Right atrium auricular region (tissue), 2 donors: Measurements from ENCODE around the gene AFAP1. TPM values are rescaled to one million over a fixed set of nuclear protein-coding genes. Genes with fewer than 3 reads are reported as not detected.

ENCODE experiments used
- DNase-seq: peaks from one replicate; pipeline ENCODE4 v3.0.0-alpha.2; 2019; ENCODE audit warnings: low spot score
- H3K27ac ChIP-seq, 2 donors: fragments of 200-600 bp; sonication (generic); 1 replicate in 1 of 2; 2 replicates in 1 of 2; pipeline ENCODE4 v1.5.1; 2016 to 2019
- H3K27me3 ChIP-seq, 2 donors: fragments of 200-600 bp; sonication (generic); one replicate each; pipeline versions ENCODE4 v1.5.1 to v1.6.0; 2017 to 2019
- H3K36me3 ChIP-seq: fragments of 200-600 bp; sonication (generic); one replicate; pipeline ENCODE4 v1.5.1; 2016
- H3K4me1 ChIP-seq, 2 donors: fragments of 200-600 bp; sonication (generic); one replicate each; pipeline versions ENCODE4 v1.5.1 to v1.6.0; 2017 to 2019
- H3K4me3 ChIP-seq, 2 donors: fragments of 200-600 bp; sonication (generic); 1 replicate in 1 of 2; 2 replicates in 1 of 2; pipeline ENCODE4 v1.5.1; 2017 to 2019; ENCODE audit warnings: mild to moderate bottlenecking in 1 of 2, moderate library complexity in 1 of 2
- H3K9me3 ChIP-seq, 2 donors: fragments of 200-600 bp; sonication (generic); one replicate each; pipeline ENCODE4 v1.5.1; 2019
- CTCF ChIP-seq, 2 donors: fragments of 200-600 bp; sonication (generic); IDR thresholded peaks; one replicate each; pipeline ENCODE4 v1.5.1; 2019; ENCODE audit warnings: antibody characterized with exemption in 2 of 2
- total RNA-seq, 2 donors: library from RNA; depleted of rRNA; stranded (reverse); fragments of >200 nt; gene quantifications; one replicate each; pipeline ENCODE4 v1.1.0, GENCODE V29; 2016

AFAP1 gene
- total RNA-seq, 2 donors from 2014 or later, result 16.2 to 27.2 TPM

- no peak overlapping the region for H3K4me3 ChIP-seq
- DNase-seq, result no peak
- H3K4me1 ChIP-seq, result peaks cover 0 to 5% of the 10 kb centered on the region in 2 donors
- TF ChIP-seq CTCF (IDR thresholded peaks at IDR 0.05), result no peak
- H3K27ac ChIP-seq, result peak overlapping the region in 1 of 2 donors; percentile 21
- H3K36me3 ChIP-seq, result peaks cover 3% of the 10 kb centered on the region
- H3K9me3 ChIP-seq, result no peaks in the 10 kb centered on the region
- H3K27me3 ChIP-seq, result no peaks in the 10 kb centered on the region
These were observed 102.0 kb downstream of the AFAP1 start for GRCh38 chr4:7837597-7838135.

- peaks cover 0 to 45% of the 10 kb centered on the region in 2 donors for H3K4me1 ChIP-seq
- H3K27ac ChIP-seq, result peak overlapping the region; percentile 75 to 84
- H3K27me3 ChIP-seq, result no peaks in the 10 kb centered on the region
- no peak for TF ChIP-seq CTCF (IDR thresholded peaks at IDR 0.05)
- no peaks in the 10 kb centered on the region for H3K9me3 ChIP-seq
- peaks cover 4% of the 10 kb centered on the region for H3K36me3 ChIP-seq
- no peak for DNase-seq
- no peak overlapping the region for H3K4me3 ChIP-seq
These were observed 107.6 kb downstream of the AFAP1 start for GRCh38 chr4:7831858-7832730.

- peak overlapping the region; percentile 75 to 84 for H3K27ac ChIP-seq
- no peak for DNase-seq
- H3K27me3 ChIP-seq, result no peaks in the 10 kb centered on the region
- no peak for TF ChIP-seq CTCF (IDR thresholded peaks at IDR 0.05)
- H3K4me3 ChIP-seq, result no peak overlapping the region
- H3K9me3 ChIP-seq, result no peaks in the 10 kb centered on the region
- H3K36me3 ChIP-seq, result peaks cover 4% of the 10 kb centered on the region
- peaks cover 0 to 45% of the 10 kb centered on the region in 2 donors for H3K4me1 ChIP-seq
These were observed 108.3 kb downstream of the AFAP1 start for GRCh38 chr4:7831330-7831729.

- Histone ChIP-seq H3K4me3 (no peak overlapping the region), H3K9me3 (no peaks in the 10 kb centered on the region), H3K27me3 (no peaks in the 10 kb centered on the region), H3K27ac (peak overlapping the region; percentile 75 to 84), H3K4me1 (peaks cover 0 to 45% of the 10 kb centered on the region in 2 donors), H3K36me3 (peaks cover 4% of the 10 kb centered on the region)
- no peak for TF ChIP-seq CTCF (IDR thresholded peaks at IDR 0.05)
- no peak for DNase-seq
These were observed 108.9 kb downstream of the AFAP1 start for GRCh38 chr4:7830747-7831146.

- DNase-seq, result no peak
- Histone ChIP-seq H3K27ac (peak overlapping the region; percentile 75 to 84), H3K4me1 (peaks cover 0 to 45% of the 10 kb centered on the region in 2 donors), H3K27me3 (no peaks in the 10 kb centered on the region), H3K36me3 (peaks cover 4% of the 10 kb centered on the region), H3K9me3 (no peaks in the 10 kb centered on the region), H3K4me3 (no peak overlapping the region)
- no peak for TF ChIP-seq CTCF (IDR thresholded peaks at IDR 0.05)
These were observed 109.7 kb downstream of the AFAP1 start for GRCh38 chr4:7829652-7830580.
